Panc1 (cell line): ENCODE measurements around the gene ERGIC2. TPM values are rescaled to one million over a fixed set of nuclear protein-coding genes. Genes with fewer than 3 reads are reported as not detected.

Source experiments
- ATAC-seq: fragments of 200-7000 bp; cut with Tn5 transposase; 2 replicates; pipeline ENCODE4 v1.9.1; 2020; ENCODE audit warnings: mild to moderate bottlenecking, moderate library complexity
- BruUV-seq: library from RNA; stranded (reverse); fragments of 400-500 nt; replicated peaks from 2 replicates; lab custom pipeline; 2021; lab: Mats Ljungman, UMichigan
- CTCF ChIA-PET: fragments of 300-600 bp; sonication (Branson Sonifier 250); formaldehyde crosslinking; loops from one replicate; lab custom pipeline; 2022; ENCODE audit warnings: antibody characterized with exemption; lab: Charles Lee
- POLR2A ChIA-PET: fragments of 300-600 bp; sonication (Branson Sonifier 250); formaldehyde crosslinking; loops from one replicate; lab custom pipeline; 2022; ENCODE audit warnings: antibody characterized with exemption; lab: Charles Lee
- DNase-seq: peaks from one replicate; pipeline ENCODE4 v3.0.0-alpha.2; 2010; ENCODE audit warnings: low read depth, low spot score
- H3K27ac ChIP-seq: 2 replicates; pipeline ENCODE4 v1.5.1; 2011; ENCODE audit warnings: mild to moderate bottlenecking, low read length, inconsistent platforms
- H3K27me3 ChIP-seq: fragments of 200-500 bp; sonication (Bioruptor generic); 2 replicates; pipeline ENCODE4 v1.6.0; 2014; ENCODE audit warnings: low read length, inconsistent platforms; ENCODE audit not compliant: control insufficient read depth, insufficient read depth
- H3K36me3 ChIP-seq: fragments of 200-500 bp; sonication (Bioruptor generic); 2 replicates; pipeline ENCODE4 v1.5.1; 2014; ENCODE audit warnings: inconsistent platforms, mild to moderate bottlenecking, low read length, moderate library complexity; ENCODE audit not compliant: control insufficient read depth, insufficient read depth
- H3K4me1 ChIP-seq: 2 replicates; pipeline ENCODE4 v1.5.1; 2011; ENCODE audit warnings: inconsistent platforms, mild to moderate bottlenecking, low read length, moderate library complexity; ENCODE audit not compliant: control insufficient read depth, insufficient read depth
- H3K4me3 ChIP-seq, 2 experiments: 2 replicates each; pipeline ENCODE4 v1.5.1; 2011 to 2012; ENCODE audit warnings: low read depth in 2 of 2, low read length in 2 of 2, mild to moderate bottlenecking in 2 of 2, inconsistent platforms in 1 of 2, moderate library complexity in 1 of 2
- H3K9me3 ChIP-seq: fragments of 200-500 bp; sonication (Bioruptor generic); 2 replicates; pipeline ENCODE4 v1.5.1; 2014; ENCODE audit warnings: low read depth, mild to moderate bottlenecking, inconsistent platforms, low read length, moderate library complexity; ENCODE audit not compliant: control insufficient read depth, insufficient read depth
- CTCF ChIP-seq: fragments of 450-650 bp; IDR thresholded peaks from 2 replicates; pipeline ENCODE4 v1.5.1; 2017; ENCODE audit warnings: mild to moderate bottlenecking
- POLR2AphosphoS5 ChIP-seq: IDR thresholded peaks from 2 replicates; pipeline ENCODE4 v1.6.1; 2012; ENCODE audit warnings: mild to moderate bottlenecking, low read depth, low read length, moderate library complexity
- SIN3A ChIP-seq: IDR thresholded peaks from 2 replicates; pipeline ENCODE4 v1.6.1; 2012; ENCODE audit warnings: low read depth, mild to moderate bottlenecking, low read length, moderate library complexity, borderline replicate concordance; ENCODE audit not compliant: insufficient read depth
- TCF7L2 ChIP-seq: IDR thresholded peaks from 2 replicates; pipeline ENCODE4 v1.6.1; 2011; ENCODE audit warnings: mild to moderate bottlenecking, low read depth, low read length, inconsistent platforms
- in situ Hi-C: cut with HindIII; loops from 2 replicates; pipeline ENCODE4 v1.10.0; 2016; ENCODE audit warnings: low sequenced_read_pairs, low pct_unique_long_range_greater_than_20kb
- intact Hi-C: fragments of 100-400 bp; cut with micrococcal nuclease; formaldehyde crosslinking; loops from one replicate; pipeline ENCODE4 v1.10.0; 2022; ENCODE audit not compliant: unreplicated experiment
- total RNA-seq: library from RNA; stranded (reverse); gene quantifications from one replicate; pipeline ENCODE4 v1.2.1, GENCODE V29; 2021; ENCODE audit not compliant: unreplicated experiment
- TF ChIP-seq, protein P1 (sequence below), 2 experiments: IDR thresholded peaks; 2 replicates each; pipeline ENCODE4 v1.6.1; 2011 to 2012; ENCODE audit warnings: low read depth in 2 of 2, control low read depth in 1 of 2, low read length in 1 of 2, mild to moderate bottlenecking in 1 of 2, moderate library complexity in 1 of 2; ENCODE audit not compliant: insufficient read depth in 1 of 2

ERGIC2 gene
- total RNA-seq, 1 experiment from 2014 or later, result 90.2 TPM

DNA sequence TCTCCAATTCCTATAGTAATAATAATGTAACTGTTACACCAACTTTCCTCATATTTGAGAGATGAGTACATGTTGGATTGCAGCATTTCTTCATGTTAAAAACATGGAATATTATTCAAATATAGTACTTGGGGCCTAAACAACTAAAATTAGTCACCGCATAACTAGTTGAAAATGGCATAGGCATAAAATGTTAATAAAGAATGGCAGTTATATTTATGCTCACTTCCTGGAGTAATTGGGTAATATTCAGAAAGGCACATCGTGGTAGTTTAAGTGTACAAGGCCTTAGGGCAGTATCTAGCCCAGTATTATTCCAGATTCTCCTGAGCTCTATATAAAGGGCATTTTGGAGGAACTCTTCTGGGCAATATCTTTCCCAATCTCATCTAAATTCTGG is 46.0 kb downstream of the ERGIC2 start:
- no peak for DNase-seq
- in situ Hi-C loops (no loop called here), intact Hi-C loops (no loop called here)
- BruUV-seq, result no TSS peak
- no peaks in the 10 kb centered on the region for H3K27me3 ChIP-seq
- no peaks in the 10 kb centered on the region for H3K4me1 ChIP-seq
- POLR2A ChIA-PET, result no interaction called here
- TF ChIP-seq POLR2AphosphoS5 (no peak), SIN3A (no peak), CTCF (no peak), TCF7L2 (no peak)
- TF ChIP-seq, protein P1, sequence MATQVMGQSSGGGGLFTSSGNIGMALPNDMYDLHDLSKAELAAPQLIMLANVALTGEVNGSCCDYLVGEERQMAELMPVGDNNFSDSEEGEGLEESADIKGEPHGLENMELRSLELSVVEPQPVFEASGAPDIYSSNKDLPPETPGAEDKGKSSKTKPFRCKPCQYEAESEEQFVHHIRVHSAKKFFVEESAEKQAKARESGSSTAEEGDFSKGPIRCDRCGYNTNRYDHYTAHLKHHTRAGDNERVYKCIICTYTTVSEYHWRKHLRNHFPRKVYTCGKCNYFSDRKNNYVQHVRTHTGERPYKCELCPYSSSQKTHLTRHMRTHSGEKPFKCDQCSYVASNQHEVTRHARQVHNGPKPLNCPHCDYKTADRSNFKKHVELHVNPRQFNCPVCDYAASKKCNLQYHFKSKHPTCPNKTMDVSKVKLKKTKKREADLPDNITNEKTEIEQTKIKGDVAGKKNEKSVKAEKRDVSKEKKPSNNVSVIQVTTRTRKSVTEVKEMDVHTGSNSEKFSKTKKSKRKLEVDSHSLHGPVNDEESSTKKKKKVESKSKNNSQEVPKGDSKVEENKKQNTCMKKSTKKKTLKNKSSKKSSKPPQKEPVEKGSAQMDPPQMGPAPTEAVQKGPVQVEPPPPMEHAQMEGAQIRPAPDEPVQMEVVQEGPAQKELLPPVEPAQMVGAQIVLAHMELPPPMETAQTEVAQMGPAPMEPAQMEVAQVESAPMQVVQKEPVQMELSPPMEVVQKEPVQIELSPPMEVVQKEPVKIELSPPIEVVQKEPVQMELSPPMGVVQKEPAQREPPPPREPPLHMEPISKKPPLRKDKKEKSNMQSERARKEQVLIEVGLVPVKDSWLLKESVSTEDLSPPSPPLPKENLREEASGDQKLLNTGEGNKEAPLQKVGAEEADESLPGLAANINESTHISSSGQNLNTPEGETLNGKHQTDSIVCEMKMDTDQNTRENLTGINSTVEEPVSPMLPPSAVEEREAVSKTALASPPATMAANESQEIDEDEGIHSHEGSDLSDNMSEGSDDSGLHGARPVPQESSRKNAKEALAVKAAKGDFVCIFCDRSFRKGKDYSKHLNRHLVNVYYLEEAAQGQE (IDR thresholded peaks at IDR 0.05; ENCODE audit: insufficient read depth in 1 of 2, low read depth in 2 of 2, low read length in 1 of 2), result no peak
- no peak overlapping the region for H3K27ac ChIP-seq
- CTCF ChIA-PET, result no interaction called here
- no peak overlapping the region for H3K4me3 ChIP-seq
- no peaks in the 10 kb centered on the region for H3K9me3 ChIP-seq
- no peak for ATAC-seq
- no peaks in the 10 kb centered on the region for H3K36me3 ChIP-seq

GRCh38 chr12:29333178-29333577 is 47.8 kb downstream of the ERGIC2 start:
- ChIA-PET POLR2A (no interaction called here), CTCF (no interaction called here)
- in situ Hi-C loops (no loop called here), intact Hi-C loops (no loop called here)
- Histone ChIP-seq H3K36me3 (no peaks in the 10 kb centered on the region), H3K27me3 (no peaks in the 10 kb centered on the region), H3K4me1 (no peaks in the 10 kb centered on the region), H3K9me3 (no peaks in the 10 kb centered on the region), H3K27ac (no peak overlapping the region), H3K4me3 (no peak overlapping the region)
- DNase-seq, result no peak
- TF ChIP-seq TCF7L2, result no peak
- TF ChIP-seq, protein P1 (IDR thresholded peaks at IDR 0.05; ENCODE audit: insufficient read depth in 1 of 2, low read depth in 2 of 2, low read length in 1 of 2), result no peak
- no peak for TF ChIP-seq CTCF
- no peak for TF ChIP-seq POLR2AphosphoS5
- TF ChIP-seq SIN3A, result no peak
- no peak for ATAC-seq
- BruUV-seq, result no TSS peak
